NT2/D1 (cell line): ENCODE measurements around the gene SLC26A9.
"Not testable (repeated sequence)": the region's sequence is repeated elsewhere in the genome, so short reads cannot be mapped to it uniquely, and the experiment has no call there.

Experiments
- DNase-seq: peaks from one replicate; pipeline ENCODE4 v3.0.0-alpha.2; 2011; ENCODE audit warnings: low read depth, low spot score
- H3K27me3 ChIP-seq: 2 replicates; pipeline ENCODE4 v1.6.0; 2011; ENCODE audit warnings: mild to moderate bottlenecking; ENCODE audit not compliant: insufficient read length, insufficient read depth
- H3K36me3 ChIP-seq: 2 replicates; pipeline ENCODE4 v1.6.1; 2011; ENCODE audit warnings: mild to moderate bottlenecking, low read length, mixed read lengths; ENCODE audit not compliant: insufficient read depth, insufficient read length
- H3K4me1 ChIP-seq: 2 replicates; pipeline ENCODE4 v1.5.1; 2011; ENCODE audit not compliant: insufficient read depth, insufficient read length
- H3K4me3 ChIP-seq: 2 replicates; pipeline ENCODE4 v1.5.1; 2011; ENCODE audit warnings: low read depth; ENCODE audit not compliant: insufficient read length
- H3K9ac ChIP-seq: 2 replicates; pipeline ENCODE4 v1.6.0; 2011; ENCODE audit warnings: low read depth; ENCODE audit not compliant: insufficient read length
- H3K9me3 ChIP-seq: 2 replicates; pipeline ENCODE4 v1.5.1; 2011; ENCODE audit warnings: mild to moderate bottlenecking, low read length; ENCODE audit not compliant: insufficient read depth
- SUZ12 ChIP-seq: IDR thresholded peaks from 2 replicates; pipeline ENCODE4 v1.6.1; 2011; ENCODE audit not compliant: insufficient read length, insufficient read depth; ENCODE audit errors: extremely low read depth
- YY1 ChIP-seq: IDR thresholded peaks from 2 replicates; pipeline ENCODE4 v1.6.1; 2011; ENCODE audit not compliant: insufficient read length, insufficient read depth
- ZNF274 ChIP-seq: IDR thresholded peaks from 2 replicates; pipeline ENCODE4 v1.6.1; 2011; ENCODE audit warnings: mild to moderate bottlenecking, low read depth, low read length

The SLC26A9 gene

DNA sequence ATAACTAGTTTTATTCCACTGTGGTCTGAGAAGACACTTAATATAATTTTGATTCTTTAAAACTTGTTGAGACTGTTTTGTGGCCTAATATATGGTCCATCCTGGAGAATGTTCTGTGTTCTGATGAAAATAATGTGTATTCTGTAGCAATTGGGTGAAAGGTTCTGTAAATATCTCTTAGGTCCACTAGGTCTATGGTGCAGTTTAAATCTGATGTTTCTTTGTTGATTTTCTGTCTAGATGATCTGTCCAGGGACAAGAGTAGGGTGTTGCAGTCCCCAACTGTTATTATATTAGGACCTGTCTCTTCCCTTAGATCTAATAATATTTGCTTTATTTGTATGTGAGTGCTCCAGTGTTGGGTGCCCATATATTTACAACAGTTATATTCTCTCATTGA, 59.5 kb downstream of the SLC26A9 start:
- no peak overlapping the region for H3K4me3 ChIP-seq
- no peak overlapping the region for H3K9ac ChIP-seq
- H3K27me3 ChIP-seq = no peaks in the 10 kb centered on the region
- peaks cover 33% of the 10 kb centered on the region for H3K9me3 ChIP-seq
- no peak for DNase-seq
- H3K4me1 ChIP-seq = no peaks in the 10 kb centered on the region
- H3K36me3 ChIP-seq = no peaks in the 10 kb centered on the region
- TF ChIP-seq SUZ12 = no peak
- TF ChIP-seq YY1 = no peak
- TF ChIP-seq ZNF274 = no peak

- no peak for TF ChIP-seq YY1
- no peak for TF ChIP-seq ZNF274
- TF ChIP-seq SUZ12 = no peak
- H3K4me1 ChIP-seq = no peaks in the 10 kb centered on the region
- no peak for DNase-seq
- peaks cover 17% of the 10 kb centered on the region; the same call in 1 of the 2 replicates for H3K9me3 ChIP-seq
- H3K36me3 ChIP-seq = no peaks in the 10 kb centered on the region
- no peaks in the 10 kb centered on the region for H3K27me3 ChIP-seq
- H3K4me3 ChIP-seq = no peak overlapping the region
- H3K9ac ChIP-seq = no peak overlapping the region
These were observed 62.3 kb downstream of the SLC26A9 start for GRCh38 chr1:205880923-205881322.

DNA sequence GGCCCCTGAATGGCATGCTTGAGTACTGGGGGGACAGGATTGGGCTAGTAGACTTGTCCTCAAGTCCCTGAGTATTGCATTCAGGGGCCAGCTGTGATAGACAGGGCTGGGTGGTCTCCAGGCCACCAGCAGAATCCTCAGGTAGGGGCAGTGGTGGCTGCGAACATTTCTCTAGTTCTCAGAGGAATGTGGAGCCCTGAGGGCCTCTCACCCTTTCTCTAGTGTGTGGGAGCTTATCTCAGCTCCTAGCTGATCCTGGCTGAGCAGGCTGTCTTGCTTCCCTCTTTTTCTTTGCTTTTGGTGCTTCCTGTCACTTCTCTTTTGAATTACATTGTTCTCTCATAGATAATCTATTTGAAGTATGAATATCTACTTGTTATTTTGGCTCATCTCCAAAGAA, 63.3 kb downstream of the SLC26A9 start:
- Histone ChIP-seq H3K36me3 (no peaks in the 10 kb centered on the region), H3K9ac (no peak overlapping the region), H3K4me1 (no peaks in the 10 kb centered on the region), H3K4me3 (no peak overlapping the region), H3K9me3 (peaks cover 17% of the 10 kb centered on the region; the same call in 1 of the 2 replicates), H3K27me3 (no peaks in the 10 kb centered on the region)
- DNase-seq = no peak
- TF ChIP-seq SUZ12 = no peak
- no peak for TF ChIP-seq ZNF274
- no peak for TF ChIP-seq YY1

GRCh38 chr1:205878026-205878425, 65.2 kb downstream of the SLC26A9 start:
- Histone ChIP-seq H3K9ac (no peak overlapping the region), H3K36me3 (no peaks in the 10 kb centered on the region), H3K4me1 (no peaks in the 10 kb centered on the region), H3K27me3 (no peaks in the 10 kb centered on the region), H3K4me3 (no peak overlapping the region), H3K9me3 (peaks cover 18% of the 10 kb centered on the region; the same call in 1 of the 2 replicates)
- TF ChIP-seq SUZ12 (no peak), YY1 (no peak), ZNF274 (no peak)
- DNase-seq = no peak

- H3K27me3 ChIP-seq, H3K36me3 ChIP-seq, H3K9me3 ChIP-seq, H3K4me1 ChIP-seq, H3K4me3 ChIP-seq, H3K9ac ChIP-seq, DNase-seq: not testable (repeated sequence)
These were observed 70.1 kb downstream of the SLC26A9 start for GRCh38 chr1:205873148-205873547.

GRCh38 chr1:205870236-205870635, 73.0 kb downstream of the SLC26A9 start:
- DNase-seq = no peak
- H3K4me3 ChIP-seq = no peak overlapping the region
- H3K36me3 ChIP-seq = no peaks in the 10 kb centered on the region
- H3K4me1 ChIP-seq = no peaks in the 10 kb centered on the region
- TF ChIP-seq SUZ12 = no peak
- no peak for TF ChIP-seq YY1
- no peak for TF ChIP-seq ZNF274
- H3K9ac ChIP-seq = no peak overlapping the region
- H3K27me3 ChIP-seq = no peaks in the 10 kb centered on the region
- H3K9me3 ChIP-seq = peaks cover 9% of the 10 kb centered on the region; the same call in 1 of the 2 replicates
